ENCODE data around the gene LCOR.

DNA sequence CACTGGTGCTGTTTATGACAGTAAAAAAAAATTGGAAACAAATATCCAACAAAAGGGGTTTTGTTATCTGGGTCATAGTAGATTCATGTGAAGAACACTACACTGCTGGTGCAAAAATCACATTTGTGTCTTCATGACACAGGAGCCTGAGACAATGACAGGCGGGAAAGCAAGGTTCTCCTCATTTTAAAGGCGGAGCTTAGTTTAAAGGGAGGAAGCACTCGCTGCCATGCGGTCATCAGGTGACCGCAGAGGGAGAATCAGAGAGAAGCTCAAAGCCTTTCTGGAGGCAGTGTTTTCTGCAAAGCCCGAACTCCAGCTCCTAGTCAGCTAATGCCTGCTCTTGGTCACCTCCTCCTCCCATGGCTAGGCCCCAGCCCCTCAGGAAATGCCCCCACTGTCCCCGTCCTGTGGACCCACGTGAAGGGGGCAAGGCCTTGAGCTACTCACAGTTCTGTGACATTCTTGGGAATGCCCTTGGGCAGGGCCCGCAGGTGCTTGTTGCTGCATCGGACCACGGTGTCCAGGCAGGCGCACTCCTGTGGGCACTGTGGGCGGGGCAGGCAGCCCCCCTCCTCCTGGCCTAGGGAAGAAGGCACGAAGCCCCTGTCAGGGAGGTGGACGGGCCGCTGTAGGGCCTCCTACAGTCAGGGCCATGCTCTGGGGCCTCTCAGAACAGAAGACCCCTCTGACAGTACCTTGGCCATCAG, 207.6 kb downstream of the LCOR start:
- TF ChIP-seq CTCF (IDR thresholded peaks at IDR 0.05) (no peak), POLR2A (IDR thresholded peaks at IDR 0.05) (no peak)

All from Peyer's patch (tissue), 4 donors.